NK-92 (cell line): ENCODE measurements around the gene BCL7A.

ENCODE experiments used
- DNase-seq: peaks from one replicate; lab custom pipeline; 2025; ENCODE audit not compliant: unreplicated experiment; lab: John Stamatoyannopoulos, UW

BCL7A gene

DNA sequence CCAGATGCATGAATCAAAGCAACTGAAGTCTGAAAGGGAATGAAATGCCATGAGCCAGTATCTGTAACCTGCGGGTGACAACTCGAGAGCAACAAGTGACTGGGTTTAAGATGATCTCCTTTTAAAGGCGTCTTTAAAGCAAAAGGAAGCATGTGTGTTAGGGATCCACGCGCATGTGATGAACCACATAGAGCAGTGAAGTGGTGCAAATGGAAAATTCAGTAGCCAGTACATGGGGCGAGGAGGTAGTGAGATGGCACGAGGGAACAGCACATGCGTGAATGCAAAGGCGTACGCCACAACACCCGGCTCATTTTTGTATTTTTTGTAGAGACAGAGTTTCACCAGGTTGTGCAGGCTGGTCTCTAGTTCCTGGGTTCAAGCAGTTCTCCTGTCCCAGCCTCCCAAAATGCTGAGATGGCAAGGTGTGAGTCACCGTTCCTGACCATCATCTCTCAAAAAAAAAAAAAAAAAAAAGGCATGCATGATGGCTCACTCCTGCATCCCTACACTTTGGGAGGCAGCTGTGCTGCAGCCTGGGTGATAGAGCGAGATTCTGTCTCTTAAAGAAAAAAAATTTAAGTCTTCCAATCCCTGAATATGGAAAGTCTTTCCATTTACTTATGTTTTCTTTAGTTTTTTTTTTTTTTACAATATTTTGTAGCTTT, 24.6 kb upstream of the BCL7A start:
- no peak for DNase-seq

DNA sequence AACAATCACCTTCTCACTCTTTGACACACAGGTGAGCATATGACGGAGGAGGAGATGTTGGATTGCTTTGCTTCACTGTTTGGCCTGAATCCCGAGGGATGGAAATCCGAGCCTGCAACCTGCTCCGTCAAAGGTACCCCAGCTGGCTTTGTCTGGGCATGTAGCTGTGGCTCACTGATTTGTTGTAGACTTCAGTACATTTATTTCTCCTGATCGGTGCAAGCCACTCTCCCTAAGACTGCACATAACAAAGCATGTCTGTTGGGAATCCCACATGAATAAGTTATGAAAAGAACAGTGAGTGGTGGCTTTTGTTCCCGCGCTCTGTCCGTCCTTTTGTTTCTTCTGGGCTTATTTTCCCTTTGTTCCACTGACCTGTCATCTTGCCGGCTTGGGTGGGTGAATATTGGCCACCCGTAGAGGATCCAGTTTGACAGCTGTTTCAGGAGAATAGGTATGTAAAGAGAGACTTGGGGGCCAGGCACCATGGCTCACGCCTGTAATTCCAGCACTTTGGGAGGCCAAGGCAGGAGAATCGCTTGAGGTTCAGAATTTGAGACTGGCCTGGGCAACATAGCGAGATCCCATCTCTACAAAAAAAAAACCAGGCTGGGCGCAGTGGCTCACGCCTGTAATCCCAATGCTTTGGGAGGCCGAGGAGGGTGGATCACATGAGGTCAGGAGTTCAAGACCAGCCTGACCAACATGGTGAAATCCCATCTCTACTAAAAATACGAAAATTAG, 20.0 kb upstream of the BCL7A start:
- no peak for DNase-seq

DNA sequence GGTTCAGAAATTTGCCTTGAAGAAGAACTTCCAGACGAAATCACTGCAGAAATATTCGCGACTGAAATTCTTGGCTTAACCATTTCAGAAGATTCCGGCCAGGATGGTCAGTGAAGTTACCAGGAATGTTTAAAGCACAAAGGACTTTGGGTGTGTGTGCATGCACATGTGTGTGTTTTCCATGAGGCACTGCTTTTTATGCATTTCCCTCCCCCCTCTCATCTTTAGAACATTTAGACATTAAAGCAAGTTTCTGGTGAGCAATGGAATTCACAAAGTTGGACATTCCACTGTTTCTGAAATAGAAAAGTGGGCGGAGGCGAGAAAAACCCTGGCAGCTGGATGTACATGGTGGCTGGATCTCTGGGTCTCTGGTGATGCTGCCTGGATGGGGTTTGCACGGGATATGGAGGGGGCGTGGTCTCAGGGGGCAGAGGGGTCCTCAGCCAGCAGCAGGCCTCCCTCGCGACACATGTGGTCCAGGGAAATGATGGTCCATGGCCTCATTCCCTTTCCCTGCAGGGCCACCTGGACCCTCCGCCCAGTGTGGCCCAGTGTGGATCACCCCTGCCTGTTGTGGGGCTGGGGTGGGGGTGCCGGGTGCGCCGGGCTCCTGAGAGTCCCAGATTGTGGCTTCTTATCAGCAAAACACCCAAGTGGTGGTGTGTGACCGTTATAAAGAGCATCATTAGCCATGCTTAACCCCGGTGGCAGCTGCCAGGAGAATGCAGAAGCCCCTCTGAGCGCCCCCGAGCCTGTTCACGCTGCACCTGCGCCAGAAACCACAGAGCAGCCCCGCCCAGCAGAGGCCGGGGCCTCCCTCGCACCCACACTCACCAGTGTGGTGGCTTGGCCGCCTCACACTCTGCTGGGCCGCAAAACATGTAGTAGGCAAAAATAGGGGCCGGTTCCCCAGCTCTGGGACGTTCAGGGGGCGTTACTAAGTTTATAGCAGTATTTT, 17.8 kb upstream of the BCL7A start:
- no peak for DNase-seq

DNA sequence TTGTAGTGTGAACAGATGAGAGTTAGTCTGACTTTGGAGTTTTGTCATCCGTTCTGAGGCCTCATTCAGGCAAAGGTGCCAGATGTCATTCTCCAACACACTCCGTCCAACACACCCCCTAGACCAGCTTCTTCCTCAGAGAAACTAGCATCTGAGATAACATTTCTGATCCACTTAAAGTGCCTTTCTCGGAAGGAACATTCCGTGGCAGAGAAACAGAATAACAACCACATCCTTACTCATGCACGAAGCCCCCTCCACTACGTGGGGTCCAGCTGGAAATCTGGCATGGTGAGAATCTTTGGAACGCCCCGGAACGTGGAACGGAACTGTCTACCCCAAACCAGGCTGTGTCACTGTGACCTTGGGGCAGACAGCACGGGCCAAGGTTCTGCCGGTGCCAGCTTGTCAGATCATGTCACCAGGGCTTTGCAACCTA, 17.0 kb upstream of the BCL7A start:
- no peak for DNase-seq

DNA sequence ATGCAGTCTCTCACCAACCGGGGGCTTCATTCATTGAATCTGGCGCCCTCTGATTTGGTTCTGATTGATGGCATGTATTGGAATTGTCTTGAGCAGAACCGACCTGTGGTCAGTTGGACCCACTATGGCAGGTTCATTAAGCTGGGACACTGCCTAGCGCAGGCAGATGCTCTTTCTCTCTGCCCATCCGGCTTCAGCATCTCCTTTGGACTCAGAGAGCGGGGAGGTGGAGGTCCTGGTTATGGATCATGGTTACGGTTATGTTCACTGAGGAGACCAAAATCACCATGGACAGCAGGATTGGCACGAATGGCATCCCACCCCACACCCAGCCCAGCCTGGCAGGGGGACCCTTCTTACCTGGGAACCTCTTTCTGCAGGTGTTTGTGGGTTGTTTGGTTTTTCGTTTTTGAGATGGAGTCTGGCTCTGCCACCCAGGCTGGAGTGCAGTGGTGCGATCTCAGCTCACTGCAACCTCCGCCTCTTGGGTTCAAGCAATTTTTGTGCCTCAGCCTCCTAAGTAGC, 16.4 kb upstream of the BCL7A start:
- DNase-seq = no peak

DNA sequence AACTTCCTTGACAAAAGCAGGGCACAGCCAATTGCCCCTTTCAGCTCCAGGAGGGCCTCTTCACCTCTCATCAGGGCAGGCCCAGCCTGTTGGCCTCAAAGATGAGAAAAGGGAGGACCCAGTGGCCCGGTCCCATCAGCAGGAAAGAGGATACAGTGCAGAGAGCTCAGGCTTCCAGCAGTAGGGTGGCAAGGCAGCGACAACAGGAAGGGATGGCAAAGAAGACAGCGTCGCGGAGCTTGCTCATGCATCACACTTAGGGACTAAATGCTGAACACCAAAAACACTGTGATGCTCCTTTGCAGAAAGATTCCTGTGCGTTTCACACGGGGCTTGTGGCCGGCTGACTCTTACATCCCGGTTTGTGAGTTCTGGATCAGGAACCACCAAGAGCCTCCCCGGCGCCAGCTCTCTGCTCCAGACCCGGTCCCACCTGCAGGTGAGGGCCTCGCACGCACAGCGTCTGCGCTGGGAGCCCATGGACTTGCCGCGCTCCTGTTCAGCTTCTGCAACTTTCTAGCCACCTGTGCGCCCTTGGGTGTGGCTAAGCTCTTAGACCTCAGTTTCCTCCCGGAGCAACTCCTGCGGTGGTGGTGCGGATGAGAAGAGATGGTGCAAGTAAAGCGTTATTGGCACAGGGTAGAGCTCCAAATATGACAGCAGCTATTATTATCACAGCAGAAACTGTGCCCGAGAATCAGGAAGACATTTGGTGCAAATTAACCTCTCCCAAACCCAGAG, 15.3 kb upstream of the BCL7A start:
- DNase-seq = no peak

DNA sequence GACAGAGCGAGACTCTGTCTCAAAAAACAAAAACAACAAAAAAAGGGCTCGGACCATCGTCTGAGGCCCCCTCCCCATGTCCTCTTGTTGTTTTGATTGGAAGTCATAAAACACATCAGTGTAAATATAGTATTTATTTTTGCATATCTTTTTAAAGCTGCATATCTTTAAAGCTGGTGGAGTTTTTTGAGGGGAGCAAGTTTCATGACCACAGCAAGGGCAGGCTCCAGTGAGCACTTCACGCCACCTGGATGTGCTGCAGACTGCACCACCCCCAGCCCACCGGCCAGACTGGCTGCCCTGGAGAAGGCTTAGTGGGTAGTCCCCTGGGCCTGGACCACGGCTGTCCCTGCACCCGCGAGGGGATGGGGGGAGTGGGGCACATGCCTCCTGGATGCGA, 11.9 kb upstream of the BCL7A start:
- no peak for DNase-seq

DNA sequence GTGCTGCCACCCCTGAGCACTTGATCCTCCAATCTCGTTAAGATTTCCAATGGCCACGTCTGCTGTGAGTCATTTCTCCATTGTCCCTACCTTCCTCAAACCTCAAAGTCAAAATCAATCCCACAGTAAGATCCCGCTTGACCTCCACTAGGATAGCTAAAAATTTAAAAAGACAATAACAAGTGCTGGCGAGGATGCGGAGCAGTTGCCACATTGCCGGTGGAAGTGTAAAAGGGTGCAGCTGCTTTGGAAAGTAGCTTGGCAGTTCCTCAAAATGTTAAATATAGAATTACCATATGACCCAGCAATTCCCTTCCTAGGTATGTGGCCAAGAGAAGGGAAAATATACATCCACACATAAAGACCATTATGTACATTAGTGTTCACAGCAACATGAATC, 9.5 kb upstream of the BCL7A start:
- no peak for DNase-seq

DNA sequence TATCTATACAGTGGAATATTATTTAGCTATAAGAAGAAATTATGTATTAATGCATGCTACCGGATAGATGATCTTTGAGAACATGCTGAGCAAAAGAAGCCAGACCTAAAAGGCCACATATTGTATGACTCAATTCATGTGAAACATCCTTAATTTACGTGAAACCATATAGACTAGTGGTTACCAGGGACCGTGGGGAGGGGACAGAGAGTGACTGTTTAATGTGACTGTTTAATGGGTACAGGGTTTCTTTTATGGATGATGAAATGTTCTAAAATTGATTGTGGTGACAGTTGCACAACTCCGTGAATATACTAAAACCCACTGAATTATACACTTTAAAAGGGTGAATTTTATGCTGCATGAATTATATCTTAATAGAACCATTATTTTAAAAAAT, 8.5 kb upstream of the BCL7A start:
- no peak for DNase-seq

DNA sequence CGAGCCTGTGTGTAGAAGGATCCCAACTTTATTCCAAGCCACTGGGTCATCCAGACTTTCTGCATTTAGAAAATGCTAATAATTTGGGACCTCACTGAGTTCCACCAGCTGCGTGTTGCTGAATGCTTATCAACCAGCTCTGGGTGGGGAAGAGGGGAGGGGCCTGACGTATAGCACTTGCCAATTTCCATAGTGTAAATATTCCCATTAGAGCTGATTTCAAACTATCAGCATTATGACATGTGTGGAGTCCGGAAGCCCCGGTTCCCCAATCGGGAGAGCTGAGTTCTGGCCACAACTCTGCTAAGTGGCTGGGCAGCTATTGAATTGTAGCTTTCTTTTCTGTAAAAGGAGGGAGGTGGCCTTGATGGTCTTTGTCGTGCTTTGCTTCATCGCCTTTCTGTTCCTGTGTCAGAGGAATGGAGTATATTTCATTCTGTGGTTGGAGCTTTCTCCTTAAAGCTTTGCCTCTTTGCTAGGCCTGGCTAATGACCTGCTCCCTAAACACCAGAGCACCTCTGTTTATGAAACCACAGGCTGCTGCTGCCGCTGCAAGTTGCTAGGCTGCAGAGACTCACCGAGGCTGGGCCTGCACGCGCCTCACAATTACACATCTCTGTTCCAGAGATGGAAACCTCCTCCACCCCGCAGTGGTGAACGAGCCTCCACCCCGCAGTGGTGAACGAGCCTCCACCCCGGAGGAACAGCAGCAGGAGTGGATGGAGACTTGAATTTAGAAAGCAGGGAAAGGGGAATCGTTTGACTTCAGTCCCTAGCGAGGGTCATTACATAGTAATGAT, 7.7 kb upstream of the BCL7A start:
- DNase-seq = no peak

DNA sequence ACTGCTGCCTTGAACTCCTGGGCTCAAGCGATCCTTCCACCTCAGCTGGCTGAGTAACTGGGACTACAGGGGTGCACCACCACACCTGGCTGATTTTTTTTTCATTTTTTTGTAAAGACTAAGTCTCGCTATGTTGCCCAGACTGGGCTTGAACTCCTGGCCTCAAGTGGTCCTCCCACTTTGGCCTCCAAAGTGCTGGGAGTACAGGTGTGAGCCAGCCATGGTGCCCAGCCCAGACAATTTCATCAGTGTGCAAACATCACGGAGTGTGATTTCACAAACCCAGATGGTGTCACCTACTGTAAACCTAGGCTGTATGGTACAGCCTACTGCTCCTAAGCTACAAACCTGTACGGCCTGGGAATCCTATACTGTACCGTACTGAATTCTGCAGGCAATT, 6.9 kb upstream of the BCL7A start:
- DNase-seq = no peak

DNA sequence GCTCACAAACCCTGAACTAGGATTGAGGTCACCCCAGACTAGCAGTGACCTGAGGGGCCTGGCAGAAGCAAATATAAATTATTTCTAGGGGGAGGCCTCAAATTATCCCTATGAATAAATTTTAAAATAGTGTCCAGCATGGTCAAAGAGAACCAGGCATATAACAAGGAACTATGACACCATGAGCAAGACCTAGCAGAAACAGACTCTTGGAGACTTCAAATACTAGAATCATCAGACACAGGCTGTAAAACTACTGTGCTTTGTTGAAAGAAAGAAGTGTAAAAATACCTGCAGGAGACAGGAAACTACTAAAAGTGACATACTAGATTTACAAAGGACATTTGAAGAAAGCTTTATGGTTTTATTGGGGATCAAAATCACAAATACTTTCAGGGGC, 3.2 kb upstream of the BCL7A start:
- DNase-seq = no peak

DNA sequence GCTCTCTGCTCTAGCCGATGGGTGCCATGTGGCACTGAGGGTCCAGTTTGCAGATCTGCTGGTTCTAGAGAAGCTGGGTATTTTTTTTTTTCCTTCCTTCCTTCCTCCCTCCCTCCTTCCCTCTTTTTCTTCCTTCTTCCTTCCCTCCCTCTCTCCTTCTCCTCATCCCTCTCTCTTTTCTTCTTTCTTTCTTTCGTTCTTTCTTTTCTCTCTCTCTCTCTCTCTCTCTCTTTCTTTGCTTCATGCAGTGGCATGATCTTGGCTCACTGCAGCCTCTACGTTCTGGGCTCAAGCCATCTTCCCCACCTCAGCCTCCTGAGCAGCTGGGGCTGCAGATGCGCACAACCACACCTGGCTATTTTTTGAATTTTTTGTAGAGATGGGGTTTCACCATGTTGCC, 2.7 kb upstream of the BCL7A start:
- no peak for DNase-seq

DNA sequence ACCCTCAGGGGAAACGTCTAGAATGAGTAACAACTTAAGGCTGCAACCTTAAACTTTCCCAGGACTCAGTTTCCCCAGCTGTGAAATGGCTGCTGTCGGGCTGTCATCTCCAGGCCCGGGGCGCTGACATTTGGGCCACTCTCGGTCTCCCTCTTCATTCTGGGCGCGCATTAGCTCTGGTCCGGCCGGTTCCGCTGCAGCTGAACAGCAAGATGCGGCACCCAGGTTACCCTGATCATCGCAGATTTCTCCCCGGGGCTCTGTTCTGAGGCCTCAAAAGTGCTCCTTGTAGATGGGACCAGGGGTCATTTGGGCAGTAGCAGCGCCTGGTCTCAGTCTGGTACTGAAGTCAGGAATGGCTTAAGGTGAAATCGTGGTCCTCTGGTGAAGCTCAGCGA, 890 bp upstream of the BCL7A start:
- no peak for DNase-seq

DNA sequence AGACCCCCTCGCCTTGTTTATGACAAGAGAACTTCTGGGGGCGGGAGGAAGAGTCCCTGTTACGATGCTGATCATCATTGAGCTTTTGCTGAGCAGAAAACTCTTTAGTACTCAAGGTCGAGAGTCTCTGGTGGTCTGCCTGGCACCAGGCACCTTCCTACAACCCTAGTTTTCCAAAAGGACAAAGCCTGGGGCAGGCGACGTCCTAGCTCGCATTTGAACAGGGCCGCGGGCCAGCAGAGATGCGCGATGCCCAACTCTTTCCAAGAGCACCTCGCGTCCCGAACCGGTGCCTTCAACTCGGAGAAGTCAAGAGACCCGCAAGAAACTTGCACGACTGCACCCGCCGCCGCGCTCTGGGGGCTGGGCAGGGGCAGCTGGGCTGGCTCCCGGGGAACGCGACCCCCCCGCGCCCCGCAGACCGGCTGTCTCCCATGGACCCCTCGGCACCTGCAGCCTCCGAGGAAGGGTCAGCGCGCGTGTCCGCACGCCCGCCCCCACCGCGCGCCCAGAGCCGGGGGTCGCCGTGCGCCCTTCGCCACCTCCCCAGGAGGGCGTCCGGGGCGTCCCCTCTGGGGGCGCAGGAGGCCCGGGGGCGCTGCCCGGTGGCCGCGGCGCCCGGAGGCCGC, 377 bp upstream of the BCL7A start:
- no peak for DNase-seq

DNA sequence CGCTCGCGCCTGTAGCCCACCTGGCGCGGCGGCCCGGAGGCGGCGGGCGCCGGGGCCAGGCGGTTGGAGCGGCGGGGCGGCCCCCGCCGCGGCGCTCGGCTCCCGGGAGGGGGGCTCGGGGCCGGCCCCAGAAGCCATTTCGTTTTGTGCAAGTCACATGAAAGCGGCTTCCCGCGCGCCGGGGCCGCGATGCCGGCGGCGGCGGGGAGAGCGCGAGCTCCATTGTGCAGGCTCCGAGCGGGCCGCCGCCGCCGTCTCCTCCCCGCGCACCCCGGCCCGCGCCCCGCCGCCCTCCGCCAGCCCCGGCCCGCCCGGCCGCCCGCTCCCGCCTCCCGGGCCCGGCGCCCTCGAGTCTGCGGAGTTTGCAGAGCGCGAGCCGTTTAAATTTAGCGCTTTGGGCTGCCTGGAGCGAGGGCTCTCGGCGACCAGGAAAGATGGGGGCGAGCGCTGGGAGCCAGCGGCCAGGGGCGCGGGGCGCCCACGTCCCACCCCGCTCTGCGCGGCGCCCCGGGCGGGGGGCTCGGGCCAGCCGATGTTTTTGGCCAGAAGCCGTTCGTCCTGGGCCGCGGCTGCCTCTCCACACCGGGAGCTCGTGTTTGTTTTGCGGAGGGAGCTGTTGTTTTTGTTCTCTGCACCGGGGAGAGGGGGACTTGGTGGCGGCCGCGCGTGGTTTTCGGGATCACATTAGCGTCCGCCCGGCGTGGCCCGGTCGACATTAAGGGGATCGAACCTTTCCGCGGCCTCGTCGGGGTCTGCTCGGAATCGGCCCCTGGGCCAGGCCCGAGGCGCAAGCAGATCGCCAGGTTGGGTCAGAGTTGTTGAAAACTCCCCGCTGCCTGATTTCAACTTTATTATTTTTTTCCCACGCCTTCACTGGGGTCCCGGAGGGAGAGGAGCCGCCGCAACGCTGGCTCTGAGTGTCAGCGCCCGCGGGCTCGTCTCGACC, 982 bp downstream of the BCL7A start:
- DNase-seq = no peak

DNA sequence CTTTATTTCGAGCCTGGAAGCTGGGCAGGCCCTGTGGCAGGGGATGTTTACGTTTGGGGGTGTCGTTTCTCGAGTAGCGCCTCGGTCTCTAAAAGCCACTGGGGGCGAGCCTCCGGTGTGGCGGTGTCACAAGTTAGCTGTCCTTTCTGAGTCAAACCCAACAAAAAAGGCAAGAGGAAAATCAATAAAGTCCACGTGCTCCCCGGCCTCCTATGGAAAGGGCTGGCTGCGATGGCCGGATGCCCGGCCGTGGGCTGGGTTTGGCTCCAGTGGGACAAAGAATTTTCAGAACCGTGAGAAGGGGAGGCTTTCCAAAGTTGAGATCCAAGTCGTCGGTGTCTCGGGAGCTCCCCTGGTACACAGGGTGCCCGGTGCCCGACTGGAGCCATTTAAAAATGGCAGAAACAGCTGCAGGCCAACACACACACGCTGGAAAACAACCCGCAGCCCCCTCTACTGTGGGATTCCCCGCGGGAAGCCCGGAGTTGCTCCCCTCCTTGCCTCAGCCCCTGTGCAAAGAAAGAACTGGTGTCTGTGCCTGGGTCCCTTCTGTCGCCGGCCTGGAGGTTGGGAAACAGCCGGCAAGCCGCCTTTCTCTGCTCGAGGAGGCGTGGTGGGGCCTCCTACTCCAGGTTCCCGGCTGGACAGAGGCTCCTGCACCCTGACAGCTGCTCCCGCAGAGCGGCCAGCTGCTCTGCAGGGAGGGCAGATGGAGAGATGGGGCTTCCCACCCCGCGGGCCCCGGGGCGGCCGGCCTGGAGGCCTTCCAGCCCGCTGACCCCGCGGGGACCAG, 1.9 kb downstream of the BCL7A start:
- DNase-seq = no peak
